ENCODE data around the gene PDE2A. TPM values are rescaled to one million over a fixed set of nuclear protein-coding genes. Genes with fewer than 3 reads are reported as not detected.

The PDE2A gene
- total and polyA plus RNA-seq, 5 donors = 32.1 to 43.9 (median 37.1) TPM

DNA sequence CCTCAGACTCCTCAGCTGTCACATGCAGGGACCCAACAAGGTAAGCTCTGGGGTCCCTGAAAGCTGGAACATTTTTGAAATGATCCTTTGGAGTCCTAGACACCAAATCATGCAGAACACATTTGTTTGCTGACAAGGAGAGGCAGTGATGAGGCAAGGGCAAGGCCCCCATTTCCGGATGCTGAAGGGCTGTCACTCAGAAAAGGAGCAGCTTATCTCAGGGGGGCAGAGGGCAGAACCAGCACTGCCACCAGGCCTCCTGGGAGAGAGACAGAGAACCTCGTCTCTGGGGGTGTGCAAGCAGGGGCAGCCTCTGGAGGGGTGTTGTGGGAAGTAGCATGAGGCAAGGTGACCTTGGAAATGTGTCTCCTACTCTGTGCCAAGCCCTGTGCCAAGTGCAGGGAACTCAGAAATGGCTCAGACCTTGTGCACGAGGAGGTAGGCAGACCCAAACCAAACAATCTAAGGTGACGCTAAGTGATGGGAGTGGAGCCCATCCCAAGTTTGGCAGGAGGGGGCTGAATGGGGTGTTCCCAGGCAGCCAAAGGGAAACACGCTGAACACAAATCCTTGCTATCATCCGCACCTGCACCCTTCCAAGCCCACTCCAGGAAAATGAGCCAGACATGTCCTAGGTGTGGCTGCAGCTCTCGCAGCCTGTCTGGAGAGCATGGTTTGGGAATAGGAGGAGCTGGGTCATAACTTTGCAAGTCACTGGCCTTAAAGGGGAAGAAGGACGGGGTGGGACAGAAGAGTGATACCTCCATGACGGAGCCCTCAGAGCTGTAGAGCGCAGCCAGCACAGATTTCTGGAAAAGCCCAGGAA lies 94.2 kb downstream of the PDE2A start:
- Histone ChIP-seq H3K27ac (ENCODE audit: low read length) (no peak overlapping the region), H3K9me3 (ENCODE audit: control insufficient read depth, low read length) (no peaks in the 10 kb centered on the region), H3K4me1 (ENCODE audit: control insufficient read depth, insufficient read depth, low read length) (no peaks in the 10 kb centered on the region), H3K4me3 (ENCODE audit: low read length) (no peak overlapping the region), H3K27me3 (ENCODE audit: control insufficient read depth, insufficient read depth) (no peaks in the 10 kb centered on the region)
- DNase-seq = peak in 1 of 3 donors; percentile 22
- ATAC-seq = no peak
- 70% methylated on average over 10 of the region's 10 CpGs for WGBS
- intact Hi-C loops (cut with DNase I) = loop anchor here in 2 of 4 donors (5.0 to 10.0 kb wide), 2 partner anchors 95 to 103 kb away; no protein-coding TSS in a partner anchor

DNA sequence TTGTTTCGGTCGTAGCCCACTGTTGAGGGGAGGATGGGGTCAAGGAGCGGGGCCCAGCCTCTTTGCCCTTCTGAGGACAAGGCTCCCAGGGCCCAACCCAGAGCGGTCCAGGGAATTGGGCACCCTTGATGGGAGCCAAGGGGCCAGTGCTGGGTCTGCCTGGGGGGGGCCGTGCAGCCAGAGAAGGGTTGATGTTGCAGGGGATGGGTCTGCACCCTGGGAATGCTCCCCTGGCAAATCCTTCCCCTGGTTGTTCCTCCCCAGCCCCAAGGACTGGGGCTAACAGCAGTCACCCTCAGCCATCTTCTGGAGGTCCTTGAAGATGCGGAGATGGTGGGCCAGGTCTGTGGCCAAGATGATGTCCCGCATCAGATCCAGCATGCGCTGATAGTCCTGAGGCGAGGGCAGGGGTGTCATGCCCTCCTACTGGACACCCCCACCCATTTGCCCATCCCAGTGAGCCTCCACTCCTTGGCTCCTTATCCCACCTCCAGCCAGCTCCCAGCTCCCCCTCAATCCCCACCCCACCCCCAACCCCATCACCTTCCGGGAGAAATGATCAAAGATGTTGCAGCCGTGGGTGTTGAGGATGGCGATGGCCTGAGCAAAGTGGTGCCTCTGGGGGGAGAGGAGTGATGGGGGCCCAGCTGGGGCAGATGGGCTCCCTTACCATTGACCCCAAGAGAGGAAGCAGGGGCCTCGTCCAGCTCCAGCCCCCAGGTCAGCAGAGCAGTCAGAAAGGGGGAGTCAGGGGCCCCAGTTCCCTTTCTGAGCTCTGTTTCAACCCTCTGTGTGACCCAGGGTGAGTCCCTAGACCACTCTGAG lies 95.0 kb downstream of the PDE2A start:
- Histone ChIP-seq H3K9me3 (ENCODE audit: control insufficient read depth, low read length) (no peaks in the 10 kb centered on the region), H3K4me1 (ENCODE audit: control insufficient read depth, insufficient read depth, low read length) (no peaks in the 10 kb centered on the region), H3K27me3 (ENCODE audit: control insufficient read depth, insufficient read depth) (no peaks in the 10 kb centered on the region), H3K27ac (ENCODE audit: low read length) (no peak overlapping the region), H3K4me3 (ENCODE audit: low read length) (no peak overlapping the region)
- ATAC-seq (no peak), DNase-seq (no peak)
- intact Hi-C loops (cut with DNase I) = loop anchor here in 2 of 4 donors (5.0 to 10.0 kb wide), 2 partner anchors 94 to 102 kb away; no protein-coding TSS in a partner anchor
- 82% methylated on average over 13 of the region's 13 CpGs for WGBS

DNA sequence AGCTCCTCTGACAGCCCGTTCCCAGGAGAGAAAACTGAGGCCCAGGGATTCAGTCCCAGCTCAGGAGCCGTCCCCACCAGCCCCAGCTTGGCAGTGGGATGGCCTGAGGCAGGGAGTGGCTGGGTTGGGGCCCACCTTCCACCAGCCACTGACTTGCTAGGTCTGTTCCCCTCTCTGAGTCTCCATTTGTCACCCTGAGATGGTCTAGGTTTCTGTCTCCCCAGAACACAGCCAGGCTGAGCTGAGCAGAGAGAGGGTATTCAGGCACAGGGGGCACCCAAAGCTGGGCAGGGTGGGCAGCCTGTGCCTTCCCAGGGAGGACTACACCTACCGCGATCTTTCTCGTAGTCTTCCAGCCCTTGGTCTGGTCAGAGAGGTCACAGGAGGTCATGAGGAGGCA lies 95.7 kb downstream of the PDE2A start:
- no peaks in the 10 kb centered on the region for H3K4me1 ChIP-seq (ENCODE audit: control insufficient read depth, insufficient read depth, low read length)
- no peak overlapping the region for H3K27ac ChIP-seq (ENCODE audit: low read length)
- ATAC-seq = no peak
- no peaks in the 10 kb centered on the region for H3K27me3 ChIP-seq (ENCODE audit: control insufficient read depth, insufficient read depth)
- no peaks in the 10 kb centered on the region for H3K9me3 ChIP-seq (ENCODE audit: control insufficient read depth, low read length)
- H3K4me3 ChIP-seq (ENCODE audit: low read length) = no peak overlapping the region
- 92% methylated on average over 5 of the region's 5 CpGs for WGBS
- DNase-seq = no peak
- intact Hi-C loops (cut with DNase I) = loop anchor here in 2 of 4 donors (5.0 to 10.0 kb wide), 2 partner anchors 94 to 101 kb away; no protein-coding TSS in a partner anchor

DNA sequence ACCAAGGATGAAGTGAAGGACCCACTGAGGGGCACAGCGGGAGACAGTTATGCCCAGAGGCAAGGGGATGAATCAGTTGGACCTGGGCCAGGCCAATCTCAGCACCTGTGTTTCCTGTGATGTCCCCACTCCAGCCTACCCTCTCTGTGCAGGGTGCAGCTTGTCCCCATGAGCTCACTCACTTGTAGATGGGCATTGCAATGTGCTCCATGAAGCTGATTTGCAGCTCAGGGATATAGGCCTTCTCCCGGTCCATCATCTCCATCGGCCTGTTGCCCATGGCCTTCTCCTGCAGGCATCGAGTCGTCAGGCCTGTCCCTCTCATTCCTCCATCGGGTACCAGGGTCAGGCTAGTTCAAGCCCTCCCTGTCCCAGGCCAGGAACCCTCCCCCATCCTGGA lies 96.2 kb downstream of the PDE2A start:
- no peak overlapping the region for H3K27ac ChIP-seq (ENCODE audit: low read length)
- ATAC-seq = no peak
- H3K4me3 ChIP-seq (ENCODE audit: low read length) = no peak overlapping the region
- no peaks in the 10 kb centered on the region for H3K4me1 ChIP-seq (ENCODE audit: control insufficient read depth, insufficient read depth, low read length)
- WGBS = 90% methylated on average over 6 of the region's 6 CpGs
- no peaks in the 10 kb centered on the region for H3K9me3 ChIP-seq (ENCODE audit: control insufficient read depth, low read length)
- intact Hi-C loops (cut with DNase I) = loop anchor here in 2 of 4 donors (5.0 to 10.0 kb wide), 2 partner anchors 93 to 101 kb away; no protein-coding TSS in a partner anchor
- no peak for DNase-seq
- no peaks in the 10 kb centered on the region for H3K27me3 ChIP-seq (ENCODE audit: control insufficient read depth, insufficient read depth)

DNA sequence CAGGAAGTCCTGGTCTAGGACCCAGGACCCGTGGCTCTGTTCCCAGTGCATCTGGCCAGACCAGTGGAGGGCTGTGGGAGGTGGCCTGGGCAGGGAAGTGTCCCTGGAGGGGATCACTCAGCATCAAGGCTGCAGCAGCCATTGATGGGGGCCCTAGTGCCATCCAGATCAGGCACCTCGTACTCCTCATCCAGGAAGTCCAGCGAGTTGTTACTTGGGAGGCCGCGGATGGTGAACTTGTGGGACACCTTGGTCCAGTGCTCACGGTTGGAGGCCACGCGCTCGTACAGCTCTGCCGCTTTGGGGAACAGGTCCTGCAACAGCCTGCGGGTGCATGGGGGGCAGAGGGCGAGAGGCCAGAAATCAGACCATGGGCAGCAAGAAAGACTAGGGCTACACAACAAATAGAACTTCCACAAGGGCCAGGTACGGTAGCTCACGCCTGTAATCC lies 96.9 kb downstream of the PDE2A start:
- no peak overlapping the region for H3K4me3 ChIP-seq (ENCODE audit: low read length)
- no peak overlapping the region for H3K27ac ChIP-seq (ENCODE audit: low read length)
- H3K4me1 ChIP-seq (ENCODE audit: control insufficient read depth, insufficient read depth, low read length) = no peaks in the 10 kb centered on the region
- no peaks in the 10 kb centered on the region for H3K27me3 ChIP-seq (ENCODE audit: control insufficient read depth, insufficient read depth)
- no peaks in the 10 kb centered on the region for H3K9me3 ChIP-seq (ENCODE audit: control insufficient read depth, low read length)
- intact Hi-C loops (cut with DNase I) = loop anchor here in 2 of 4 donors (5.0 to 10.0 kb wide), 2 partner anchors 92 to 100 kb away; no protein-coding TSS in a partner anchor
- WGBS = 82% methylated on average over 14 of the region's 14 CpGs
- DNase-seq = no peak
- ATAC-seq = no peak

DNA sequence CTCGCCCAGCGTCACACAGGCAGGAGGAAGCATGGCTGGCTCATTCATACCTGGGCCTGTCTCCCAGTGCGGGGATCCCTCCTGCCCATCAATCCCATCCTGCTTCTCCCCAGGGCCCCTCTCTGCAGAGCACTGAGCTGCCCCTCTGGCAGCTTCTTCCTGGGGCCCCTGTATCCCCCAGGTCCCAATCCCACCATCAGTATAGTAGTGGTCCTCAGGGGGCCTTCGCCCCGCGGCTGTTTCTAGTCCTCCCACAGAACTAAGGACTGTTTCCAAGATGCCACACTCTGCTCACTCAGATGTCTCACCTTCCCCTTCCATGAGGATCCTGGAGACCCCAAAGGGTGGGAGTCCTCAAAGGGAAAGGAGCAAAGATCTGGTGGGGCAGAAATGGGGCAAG lies 97.6 kb downstream of the PDE2A start:
- 89% methylated on average over 6 of the region's 6 CpGs for WGBS
- no peak overlapping the region for H3K27ac ChIP-seq (ENCODE audit: low read length)
- H3K27me3 ChIP-seq (ENCODE audit: control insufficient read depth, insufficient read depth) = no peaks in the 10 kb centered on the region
- no peak for ATAC-seq
- DNase-seq = no peak
- intact Hi-C loops (cut with DNase I) = loop anchor here in 2 of 4 donors (5.0 to 10.0 kb wide), 2 partner anchors 92 to 99 kb away; no protein-coding TSS in a partner anchor
- no peaks in the 10 kb centered on the region for H3K9me3 ChIP-seq (ENCODE audit: control insufficient read depth, low read length)
- no peak overlapping the region for H3K4me3 ChIP-seq (ENCODE audit: low read length)
- H3K4me1 ChIP-seq (ENCODE audit: control insufficient read depth, insufficient read depth, low read length) = no peaks in the 10 kb centered on the region

DNA sequence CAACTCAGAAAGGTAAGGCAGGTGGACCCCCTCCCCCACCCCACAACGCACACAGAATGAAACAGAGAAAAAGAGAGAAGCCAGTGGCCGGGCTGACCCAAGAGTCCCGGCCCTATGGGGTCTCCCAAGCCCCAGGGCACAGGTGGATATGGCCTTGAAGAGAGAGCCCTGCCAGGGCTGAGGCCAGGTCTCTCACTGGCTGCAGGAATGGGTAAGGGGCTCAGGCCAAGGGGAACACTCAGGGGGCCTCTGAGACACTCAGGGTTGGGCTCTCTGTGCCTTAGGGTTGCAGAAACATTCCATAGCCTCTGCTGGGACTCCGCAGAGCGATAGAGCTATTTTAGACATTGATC lies 98.0 kb downstream of the PDE2A start:
- 93% methylated on average over 5 of the region's 5 CpGs for WGBS
- intact Hi-C loops (cut with DNase I) = loop anchor here in 2 of 4 donors (5.0 to 10.0 kb wide), 2 partner anchors 91 to 99 kb away; no protein-coding TSS in a partner anchor
- no peaks in the 10 kb centered on the region for H3K27me3 ChIP-seq (ENCODE audit: control insufficient read depth, insufficient read depth)
- H3K4me1 ChIP-seq (ENCODE audit: control insufficient read depth, insufficient read depth, low read length) = no peaks in the 10 kb centered on the region
- H3K4me3 ChIP-seq (ENCODE audit: low read length) = no peak overlapping the region
- H3K27ac ChIP-seq (ENCODE audit: low read length) = no peak overlapping the region
- ATAC-seq (no peak), DNase-seq (no peak)
- H3K9me3 ChIP-seq (ENCODE audit: control insufficient read depth, low read length) = no peaks in the 10 kb centered on the region

DNA sequence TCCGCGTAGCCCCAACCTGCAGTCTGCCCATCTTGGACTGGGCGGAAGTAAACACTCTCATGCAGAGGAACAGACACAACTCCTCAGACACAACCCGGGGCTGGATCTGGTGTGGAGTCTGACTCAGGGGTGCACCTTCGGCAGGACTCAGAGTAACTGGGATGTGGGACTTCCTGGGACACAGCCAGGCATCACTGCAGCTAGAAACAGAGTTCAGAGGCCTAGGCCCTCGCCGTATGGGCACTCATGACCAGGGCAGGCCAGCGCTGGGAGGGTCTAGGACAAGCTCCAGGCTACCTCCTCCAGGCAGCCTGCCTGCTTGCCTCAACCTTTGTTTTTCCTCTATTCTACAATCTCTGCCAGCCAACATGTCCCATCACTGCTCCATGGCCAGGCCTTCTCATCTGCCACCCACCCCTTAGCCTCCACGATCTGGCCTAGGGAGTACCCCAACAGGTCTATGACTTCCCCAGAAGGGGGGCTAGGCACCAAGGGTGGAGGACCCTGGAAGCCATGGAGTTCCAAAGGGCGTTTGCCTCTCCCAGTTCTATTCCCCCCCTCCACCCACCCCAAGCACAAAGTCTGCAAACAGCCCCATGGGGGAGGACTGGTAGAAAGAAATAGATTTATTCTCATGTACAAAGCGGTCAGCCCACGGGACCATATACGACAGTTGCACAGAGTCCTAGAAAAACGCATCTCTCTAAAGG lies 98.5 kb downstream of the PDE2A start:
- no peaks in the 10 kb centered on the region for H3K27me3 ChIP-seq (ENCODE audit: control insufficient read depth, insufficient read depth)
- WGBS = 92% methylated on average over 14 of the region's 14 CpGs
- H3K4me1 ChIP-seq (ENCODE audit: control insufficient read depth, insufficient read depth, low read length) = no peaks in the 10 kb centered on the region
- no peak for DNase-seq
- intact Hi-C loops (cut with DNase I) = loop anchor here in 2 of 4 donors (5.0 to 10.0 kb wide), 2 partner anchors 91 to 98 kb away; no protein-coding TSS in a partner anchor
- no peaks in the 10 kb centered on the region for H3K9me3 ChIP-seq (ENCODE audit: control insufficient read depth, low read length)
- no peak overlapping the region for H3K27ac ChIP-seq (ENCODE audit: low read length)
- no peak overlapping the region for H3K4me3 ChIP-seq (ENCODE audit: low read length)
- no peak for ATAC-seq

DNA sequence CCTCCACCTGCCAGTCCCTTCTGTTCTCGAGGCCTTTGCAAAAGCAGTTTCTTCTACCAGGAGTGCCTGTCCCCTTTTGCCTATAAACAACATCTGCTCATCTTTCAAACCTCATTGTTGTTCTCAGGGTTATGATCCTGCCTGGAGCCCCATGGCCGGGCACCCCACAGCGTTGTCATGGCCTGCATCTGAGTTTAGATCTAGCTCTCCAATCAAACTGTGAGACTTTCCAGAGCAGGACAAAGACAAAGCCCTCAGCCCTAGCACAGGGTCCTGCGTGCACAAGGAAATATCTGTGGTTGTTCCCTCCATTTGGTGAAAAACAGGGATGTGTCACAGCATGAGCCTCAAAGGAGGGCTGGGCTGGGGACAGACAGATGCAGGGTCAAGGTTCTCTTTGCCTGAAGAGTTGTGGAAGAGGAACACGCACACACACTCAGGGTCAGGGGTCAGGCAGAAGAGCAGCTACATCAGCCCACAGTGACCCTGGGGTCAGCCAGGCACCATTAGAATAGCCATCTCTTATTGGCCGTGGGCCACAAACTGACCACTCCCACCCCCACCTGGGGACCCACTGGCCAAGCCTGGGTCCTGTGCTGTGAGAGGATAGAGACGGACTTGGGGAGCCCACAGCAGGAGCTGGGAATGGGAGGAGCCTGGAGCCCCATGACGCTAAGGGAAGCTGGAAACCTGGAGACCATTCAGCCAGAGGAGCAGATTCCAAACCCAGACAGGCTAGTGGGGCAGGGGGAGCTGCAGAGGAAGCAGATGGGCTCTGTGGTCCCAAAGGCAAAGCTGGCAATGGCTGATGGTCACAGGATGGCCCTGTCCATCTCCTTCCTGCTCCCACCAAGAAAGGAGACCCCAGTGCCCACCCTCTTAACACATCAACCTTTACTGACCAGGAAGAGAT lies 99.4 kb downstream of the PDE2A start:
- intact Hi-C loops (cut with DNase I) = loop anchor here (5.0 to 10.0 kb wide), 3 partner anchors 90 to 98 kb away; no protein-coding TSS in a partner anchor
- no peak overlapping the region for H3K27ac ChIP-seq (ENCODE audit: low read length)

More for the DNA sequence above, 99.4 kb downstream of the PDE2A start:
- ATAC-seq (no peak), DNase-seq (no peak)
- Histone ChIP-seq H3K9me3 (ENCODE audit: control insufficient read depth, low read length) (no peaks in the 10 kb centered on the region), H3K27me3 (ENCODE audit: control insufficient read depth, insufficient read depth) (no peaks in the 10 kb centered on the region), H3K4me3 (ENCODE audit: low read length) (no peak overlapping the region), H3K4me1 (ENCODE audit: control insufficient read depth, insufficient read depth, low read length) (no peaks in the 10 kb centered on the region)
- WGBS = 77% methylated on average over 8 of the region's 8 CpGs
